CD4-positive, alpha-beta T cell treated with Interleukin-12 subunit alpha and Interleukin-12 subunit beta, for 1 hour (primary cell): ENCODE data around the gene MEA1.

Source experiments
- DNase-seq: peaks from one replicate; pipeline ENCODE4 v3.0.0-alpha.2; 2020

The MEA1 gene

GRCh38 chr6:42969431-42969830, 44.3 kb downstream of the MEA1 start:
- DNase-seq: no peak

DNA sequence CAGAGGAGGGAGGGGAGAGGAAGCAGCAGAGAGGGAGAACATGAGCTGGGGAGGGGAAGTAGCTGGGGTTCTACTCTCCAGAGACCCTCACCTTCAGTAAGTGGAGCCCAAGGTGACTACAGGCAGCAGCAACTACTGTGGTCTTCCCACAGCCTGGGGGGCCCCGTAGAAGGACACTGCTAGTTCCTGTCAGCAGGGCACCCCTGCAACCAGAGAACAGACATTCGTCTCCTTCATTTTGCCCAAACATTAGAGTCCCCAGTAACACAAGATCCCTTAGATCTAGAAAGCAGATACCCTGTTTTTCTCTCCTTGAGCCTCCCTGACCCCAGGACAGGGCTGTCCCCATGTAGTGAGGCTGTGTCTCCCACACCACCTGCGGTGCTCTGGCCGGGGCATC, 45.0 kb downstream of the MEA1 start:
- DNase-seq: no peak

GRCh38 chr6:42968126-42968701, 45.5 kb downstream of the MEA1 start:
- no peak for DNase-seq

DNA sequence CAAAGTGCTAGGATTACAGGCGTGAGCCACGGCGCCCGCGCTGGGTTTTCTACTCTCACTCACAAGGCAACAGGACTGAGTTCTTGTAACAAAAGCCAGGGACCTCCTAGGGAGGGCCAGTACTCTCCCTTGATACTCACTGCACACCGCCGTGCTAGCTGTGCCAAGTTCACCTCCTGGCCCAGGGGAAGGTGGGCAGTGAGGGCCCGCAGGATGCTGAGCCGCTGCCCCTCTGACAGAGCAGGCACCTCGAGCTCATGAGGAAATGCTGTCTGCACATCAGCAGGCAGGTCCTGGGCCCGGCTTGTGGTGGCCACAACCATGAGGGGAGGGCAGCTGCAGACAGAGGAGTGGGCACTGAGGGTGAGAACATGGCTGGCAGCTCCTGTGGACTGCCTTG, 46.5 kb downstream of the MEA1 start:
- DNase-seq: no peak

- no peak for DNase-seq
Measured at GRCh38 chr6:42966571-42966970, 47.2 kb downstream of the MEA1 start.

DNA sequence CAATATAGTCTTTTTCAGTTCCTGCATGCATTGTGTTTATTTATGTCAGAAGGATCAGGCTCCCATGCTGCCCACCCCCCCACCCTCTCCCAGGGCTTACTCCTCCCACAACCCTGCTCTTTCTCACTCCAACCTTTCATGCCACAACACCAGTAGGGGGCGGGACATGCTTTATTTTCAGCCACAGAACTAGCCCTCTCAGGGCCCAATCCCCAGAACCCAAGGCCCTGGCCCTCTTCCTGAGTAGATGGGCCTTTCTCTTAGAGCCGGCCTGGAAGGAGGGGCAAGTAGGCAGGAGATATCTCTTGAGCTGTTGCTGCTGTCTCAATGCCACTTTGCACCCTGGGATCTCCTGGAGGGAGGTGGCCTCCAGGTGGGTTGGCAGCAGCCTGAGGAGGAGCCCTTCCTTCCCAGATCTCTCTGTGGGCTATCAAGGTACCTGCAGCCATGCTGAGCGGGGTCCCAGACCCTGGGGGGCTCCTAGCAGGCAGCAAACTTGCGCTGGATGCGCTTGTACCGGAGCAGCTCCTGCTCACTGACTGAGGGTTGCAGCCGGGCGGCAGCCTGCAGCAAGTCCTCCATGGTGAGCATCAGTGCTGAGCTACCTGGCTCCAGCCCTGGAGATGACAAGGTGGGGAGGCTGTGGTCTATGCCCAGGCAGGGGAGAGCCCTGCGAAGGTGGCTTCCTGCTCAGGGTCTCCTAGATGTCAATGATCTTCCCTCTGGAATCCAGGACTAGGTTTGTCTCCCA, 49.7 kb downstream of the MEA1 start:
- peak; percentile 52 for DNase-seq

- DNase-seq: no peak
Measured at GRCh38 chr6:42963179-42963854, 50.4 kb downstream of the MEA1 start.

GRCh38 chr6:42962502-42963178, 51.1 kb downstream of the MEA1 start:
- DNase-seq: no peak

DNA sequence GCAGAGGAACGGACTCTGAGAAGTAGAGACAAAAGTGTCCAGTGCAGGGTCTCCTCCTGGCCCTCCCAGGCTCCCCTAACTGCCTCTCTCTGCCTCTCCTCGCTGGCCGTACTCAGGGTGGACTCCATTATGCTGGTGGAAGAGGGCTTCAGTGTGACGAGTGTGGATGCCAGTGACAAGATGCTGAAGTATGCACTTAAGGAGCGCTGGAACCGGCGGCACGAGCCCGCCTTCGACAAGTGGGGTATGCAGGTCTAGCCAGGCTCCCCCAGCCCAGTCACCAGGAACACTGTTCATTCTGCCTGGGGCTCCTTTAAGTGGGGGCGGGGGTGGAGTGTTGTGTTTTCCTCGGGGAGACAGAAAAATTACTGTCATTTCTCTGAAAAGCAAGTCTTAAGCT, 51.6 kb downstream of the MEA1 start:
- DNase-seq: no peak
